SK-N-SH (cell line): ENCODE data around the gene WIZ. TPM values are rescaled to one million over a fixed set of nuclear protein-coding genes. Genes with fewer than 3 reads are reported as not detected.
A peak's percentile ranks its signal among the peaks of the same experiment; 100 is the strongest.

ENCODE experiments used
- CTCF ChIA-PET: fragments of 300-600, 350-600 bp; formaldehyde crosslinking; extraction: SDS; loops from one replicate; lab custom pipeline; 2021; lab: Yijun Ruan, JAX
- POLR2A ChIA-PET: fragments of 350-600 bp; sonication (Branson Sonifier 250); formaldehyde crosslinking; extraction: SDS; loops from one replicate; lab custom pipeline; 2020; ENCODE audit warnings: antibody characterized with exemption, inconsistent platforms; lab: Yijun Ruan, JAX
- DNase-seq: peaks from one replicate; pipeline ENCODE4 v3.0.0; 2012
- H2AFZ ChIP-seq: fragments of 200-600 bp; sonication (generic); 2 replicates; pipeline ENCODE4 v1.8.1; 2016; ENCODE audit warnings: antibody characterized with exemption, mild to moderate bottlenecking, low read depth
- H3F3A ChIP-seq: fragments of 200-600 bp; sonication (generic); replicated peaks from 2 replicates; pipeline ENCODE3; 2016; ENCODE audit warnings: antibody characterized with exemption, mild to moderate bottlenecking; ENCODE audit not compliant: insufficient read depth
- H3K27ac ChIP-seq, 2 experiments: fragments of 200-500 bp in 1 of 2; fragments of 200-600 bp in 1 of 2; sonication (Bioruptor generic) in 1 of 2; sonication (generic), shearing (Covaris generic) in 1 of 2; 2 replicates each; pipeline versions ENCODE4 v1.5.1 to v1.6.1; 2014 to 2016; ENCODE audit warnings: low read depth in 2 of 2, inconsistent platforms in 1 of 2, low read length in 1 of 2, mild to moderate bottlenecking in 1 of 2, mixed read lengths in 1 of 2
- H3K27me3 ChIP-seq: fragments of 200-600 bp; sonication (generic), shearing (Covaris generic); 2 replicates; pipeline ENCODE4 v1.6.1; 2016; ENCODE audit warnings: mixed run types; ENCODE audit not compliant: insufficient read depth
- H3K36me3 ChIP-seq, 2 experiments: fragments of 200-500 bp in 1 of 2; fragments of 200-600 bp in 1 of 2; sonication (Bioruptor generic) in 1 of 2; sonication (generic) in 1 of 2; replicated peaks in 1 of 2; 2 replicates each; pipeline versions ENCODE3 to v1.5.1; 2014 to 2016; ENCODE audit warnings: low read length in 1 of 2, mild to moderate bottlenecking in 1 of 2; ENCODE audit not compliant: insufficient read depth in 2 of 2, control insufficient read depth in 1 of 2
- H3K4me1 ChIP-seq, 2 experiments: fragments of 200-500 bp in 1 of 2; fragments of 200-600 bp in 1 of 2; sonication (Bioruptor generic) in 1 of 2; sonication (generic), shearing (Covaris generic) in 1 of 2; 2 replicates each; pipeline versions ENCODE4 v1.5.1 to v1.6.1; 2014 to 2016; ENCODE audit warnings: low read depth in 1 of 2, low read length in 1 of 2, mixed run types in 1 of 2; ENCODE audit not compliant: insufficient read depth in 2 of 2, control insufficient read depth in 1 of 2
- H3K4me2 ChIP-seq: fragments of 200-600 bp; sonication (generic), shearing (Covaris generic); 2 replicates; pipeline ENCODE4 v1.6.1; 2017; ENCODE audit warnings: mixed run types
- H3K4me3 ChIP-seq, 2 experiments: fragments of 200-500 bp in 1 of 2; fragments of 200-600 bp in 1 of 2; sonication (Bioruptor generic) in 1 of 2; sonication (generic), shearing (Covaris generic) in 1 of 2; 2 replicates each; pipeline versions ENCODE4 v1.5.1 to v1.8.1; 2014 to 2016; ENCODE audit warnings: low read depth in 2 of 2, inconsistent platforms in 1 of 2, low read length in 1 of 2, mild to moderate bottlenecking in 1 of 2, mixed read lengths in 1 of 2, moderate library complexity in 1 of 2
- H3K79me2 ChIP-seq: fragments of 200-600 bp; sonication (generic); 2 replicates; pipeline ENCODE4 v1.8.1; 2017; ENCODE audit warnings: mild to moderate bottlenecking; ENCODE audit not compliant: insufficient read depth
- H3K9ac ChIP-seq: fragments of 200-600 bp; sonication (generic); 2 replicates; pipeline ENCODE4 v1.6.1; 2017; ENCODE audit warnings: mixed run types
- H3K9me2 ChIP-seq: fragments of 200-600 bp; sonication (generic); 2 replicates; pipeline ENCODE4 v1.6.1; 2017; ENCODE audit warnings: mixed run types
- H3K9me3 ChIP-seq: fragments of 200-600 bp; sonication (generic); 2 replicates; pipeline ENCODE4 v1.6.1; 2017; ENCODE audit warnings: mixed run types, mild to moderate bottlenecking, moderate library complexity
- H4K20me1 ChIP-seq: fragments of 200-600 bp; sonication (generic); 2 replicates; pipeline ENCODE4 v1.6.1; 2017; ENCODE audit warnings: mild to moderate bottlenecking, mixed run types; ENCODE audit not compliant: insufficient read depth
- CHD2 ChIP-seq: fragments of 150-350 bp; IDR thresholded peaks from 2 replicates; pipeline ENCODE4 v1.6.1; 2018; ENCODE audit warnings: low read length; ENCODE audit not compliant: partially characterized antibody
- ELF1 ChIP-seq: IDR thresholded peaks from 2 replicates; pipeline ENCODE4 v1.4.0; 2012
- EP300 ChIP-seq, 2 experiments: IDR thresholded peaks; 2 replicates each; pipeline versions ENCODE4 v1.4.0 to v1.6.1; 2012; ENCODE audit warnings: borderline replicate concordance in 1 of 2, low read depth in 1 of 2, low read length in 1 of 2
- GABPA ChIP-seq: IDR thresholded peaks from 2 replicates; pipeline ENCODE4 v1.4.0; 2012; ENCODE audit warnings: low read depth, mild to moderate bottlenecking
- MEF2A ChIP-seq: IDR thresholded peaks from 2 replicates; pipeline ENCODE4 v1.4.0; 2012; ENCODE audit warnings: low read depth, borderline replicate concordance
- NFIC ChIP-seq: IDR thresholded peaks from 2 replicates; pipeline ENCODE4 v1.4.0; 2012; ENCODE audit warnings: borderline replicate concordance
- NRF1 ChIP-seq: IDR thresholded peaks from 2 replicates; pipeline ENCODE4 v1.6.1; 2012; ENCODE audit warnings: low read depth, mild to moderate bottlenecking, low read length
- RCOR1 ChIP-seq: fragments of 150-350 bp; IDR thresholded peaks from 2 replicates; pipeline ENCODE4 v1.6.1; 2017; ENCODE audit warnings: antibody characterized with exemption, low read length
- RXRA ChIP-seq: IDR thresholded peaks from 2 replicates; pipeline ENCODE4 v1.4.0; 2012; ENCODE audit warnings: low read depth, mild to moderate bottlenecking, borderline replicate concordance
- YY1 ChIP-seq: IDR thresholded peaks from 2 replicates; pipeline ENCODE4 v1.4.0; 2012; ENCODE audit warnings: low read depth, mild to moderate bottlenecking
- WGBS: methylation state at CpG from one replicate; pipeline ENCODE4 v1.1.6; 2017; ENCODE audit warnings: low lambda C conversion rate; 5-methylcytosine and 5-hydroxymethylcytosine counted together
- polyA plus RNA-seq, 3 experiments: library from polyadenylated mRNA; depleted of rRNA; stranded (reverse); fragments of >200 nt; gene quantifications; 2 replicates each; pipeline ENCODE4 v1.2.3, GENCODE V29; 2012
- TF ChIP-seq, protein P1 (sequence below): IDR thresholded peaks from 2 replicates; pipeline ENCODE4 v1.4.0; 2012; ENCODE audit warnings: low read depth
- TF ChIP-seq, protein P2 (sequence below): IDR thresholded peaks from 2 replicates; pipeline ENCODE4 v1.4.0; 2012; ENCODE audit warnings: low read depth, borderline replicate concordance
- TF ChIP-seq, protein P3 (sequence below): IDR thresholded peaks from 2 replicates; pipeline ENCODE4; 2012

WIZ gene
- polyA plus RNA-seq, 1 of the 3 experiments (the other 2 are of a cell fraction), result 15.5 TPM

DNA sequence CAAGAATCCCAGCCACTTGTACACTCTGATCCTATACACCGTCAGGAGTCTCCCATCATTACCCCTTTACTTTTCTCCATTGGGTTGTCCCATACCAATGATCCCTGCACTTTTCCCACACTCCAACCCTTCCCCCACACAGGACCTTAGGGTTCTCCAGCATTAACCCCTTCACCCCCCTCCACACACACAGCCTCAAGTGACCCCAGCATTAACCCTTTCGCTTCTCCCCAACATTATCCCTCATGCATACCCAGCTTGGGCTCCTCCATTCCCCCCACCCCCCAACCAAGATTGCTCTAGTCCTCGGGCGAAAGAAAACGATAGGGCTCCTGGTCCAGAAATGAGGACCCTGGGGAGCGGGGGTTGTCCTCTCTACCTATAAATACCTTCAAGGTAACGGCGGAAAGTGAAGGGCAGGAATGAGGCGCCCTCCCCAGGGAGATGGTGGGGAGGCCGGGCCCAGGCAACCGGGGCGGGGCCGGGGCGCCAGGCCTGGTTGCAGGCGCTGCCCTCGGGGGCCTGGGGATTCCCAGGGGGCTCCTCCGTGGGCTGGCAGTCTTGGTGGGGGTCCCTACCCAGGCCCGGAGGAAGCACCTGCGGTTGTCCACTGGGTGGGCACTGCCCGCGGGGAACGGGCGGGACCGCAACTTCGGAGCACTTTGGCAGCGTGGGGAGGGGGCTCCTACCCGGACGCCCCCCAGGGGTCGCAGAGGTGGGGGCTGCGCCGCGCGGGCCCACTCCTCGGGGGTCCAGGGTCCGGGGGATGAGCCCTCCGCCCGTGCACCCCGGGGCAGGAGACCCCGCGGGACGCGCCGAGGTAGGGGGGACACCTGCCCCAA, 757 bp downstream of the WIZ start:
- H3F3A ChIP-seq, result peaks cover 22% of the 10 kb centered on the region
- WGBS, result 43% methylated on average over 10 of the region's 43 CpGs
- peaks cover 0 to 24% of the 10 kb centered on the region in 2 experiments; a peak in 2 of 4 replicates for H3K4me1 ChIP-seq
- H3K9me3 ChIP-seq, result no peaks in the 10 kb centered on the region
- peak overlapping the region; percentile 81; the same call in 1 of the 2 replicates for H2AFZ ChIP-seq
- DNase-seq, result peak; percentile 60
- H3K4me3 ChIP-seq, result peak overlapping the region; percentile 67 to 72
- H3K9me2 ChIP-seq, result no peaks in the 10 kb centered on the region
- TF ChIP-seq, protein P1, sequence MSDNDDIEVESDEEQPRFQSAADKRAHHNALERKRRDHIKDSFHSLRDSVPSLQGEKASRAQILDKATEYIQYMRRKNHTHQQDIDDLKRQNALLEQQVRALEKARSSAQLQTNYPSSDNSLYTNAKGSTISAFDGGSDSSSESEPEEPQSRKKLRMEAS, result no peak
- TF ChIP-seq ELF1 (no peak), NRF1 (no peak), RCOR1 (no peak), YY1 (no peak), MEF2A (no peak), RXRA (no peak), EP300 (IDR thresholded peaks at IDR 0.05; ENCODE audit: borderline replicate concordance in 1 of 2, low read depth in 1 of 2, low read length in 1 of 2) (no peak), NFIC (no peak), GABPA (no peak), CHD2 (no peak)
- TF ChIP-seq, protein P2, sequence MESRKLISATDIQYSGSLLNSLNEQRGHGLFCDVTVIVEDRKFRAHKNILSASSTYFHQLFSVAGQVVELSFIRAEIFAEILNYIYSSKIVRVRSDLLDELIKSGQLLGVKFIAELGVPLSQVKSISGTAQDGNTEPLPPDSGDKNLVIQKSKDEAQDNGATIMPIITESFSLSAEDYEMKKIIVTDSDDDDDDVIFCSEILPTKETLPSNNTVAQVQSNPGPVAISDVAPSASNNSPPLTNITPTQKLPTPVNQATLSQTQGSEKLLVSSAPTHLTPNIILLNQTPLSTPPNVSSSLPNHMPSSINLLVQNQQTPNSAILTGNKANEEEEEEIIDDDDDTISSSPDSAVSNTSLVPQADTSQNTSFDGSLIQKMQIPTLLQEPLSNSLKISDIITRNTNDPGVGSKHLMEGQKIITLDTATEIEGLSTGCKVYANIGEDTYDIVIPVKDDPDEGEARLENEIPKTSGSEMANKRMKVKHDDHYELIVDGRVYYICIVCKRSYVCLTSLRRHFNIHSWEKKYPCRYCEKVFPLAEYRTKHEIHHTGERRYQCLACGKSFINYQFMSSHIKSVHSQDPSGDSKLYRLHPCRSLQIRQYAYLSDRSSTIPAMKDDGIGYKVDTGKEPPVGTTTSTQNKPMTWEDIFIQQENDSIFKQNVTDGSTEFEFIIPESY, result no peak
- TF ChIP-seq, protein P3, sequence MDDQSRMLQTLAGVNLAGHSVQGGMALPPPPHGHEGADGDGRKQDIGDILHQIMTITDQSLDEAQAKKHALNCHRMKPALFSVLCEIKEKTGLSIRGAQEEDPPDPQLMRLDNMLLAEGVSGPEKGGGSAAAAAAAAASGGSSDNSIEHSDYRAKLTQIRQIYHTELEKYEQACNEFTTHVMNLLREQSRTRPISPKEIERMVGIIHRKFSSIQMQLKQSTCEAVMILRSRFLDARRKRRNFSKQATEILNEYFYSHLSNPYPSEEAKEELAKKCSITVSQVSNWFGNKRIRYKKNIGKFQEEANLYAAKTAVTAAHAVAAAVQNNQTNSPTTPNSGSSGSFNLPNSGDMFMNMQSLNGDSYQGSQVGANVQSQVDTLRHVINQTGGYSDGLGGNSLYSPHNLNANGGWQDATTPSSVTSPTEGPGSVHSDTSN, result no peak
- H4K20me1 ChIP-seq, result no peaks in the 10 kb centered on the region
- peak overlapping the region; percentile 59 for H3K9ac ChIP-seq
- no peaks in the 10 kb centered on the region for H3K79me2 ChIP-seq
- peak overlapping the region in 1 of 2 experiments; percentile 48; a peak in 1 of 4 replicates for H3K27ac ChIP-seq
- H3K27me3 ChIP-seq, result no peaks in the 10 kb centered on the region
- peak overlapping the region; percentile 92 for H3K4me2 ChIP-seq
- no peaks in the 10 kb centered on the region for H3K36me3 ChIP-seq
- ChIA-PET CTCF (interaction anchor here (0.8 to 1.4 kb wide), 2 partner anchors 10 to 25 kb away, joined by 3 to 5 read pairs; no protein-coding TSS in a partner anchor), POLR2A (no interaction called here)
